Hematopoietic multipotent progenitor cell treated with erythropoietin and hydrocortisone succinate and interleukin-3 and kit ligand, for 15 days (in vitro differentiated cells): ENCODE data around the gene SIM2.

ENCODE experiments used
- DNase-seq: peaks from one replicate; pipeline ENCODE4 v3.0.0-alpha.2; 2015; ENCODE audit warnings: low spot score

The SIM2 gene

GRCh38 chr21:36688324-36688723, 10.6 kb upstream of the SIM2 start:
- DNase-seq: no peak

- DNase-seq: no peak
These were observed 9.6 kb upstream of the SIM2 start for GRCh38 chr21:36689324-36689723.

- DNase-seq: no peak
These were observed 8.0 kb upstream of the SIM2 start for GRCh38 chr21:36690628-36691554.

GRCh38 chr21:36691555-36692041, 7.3 kb upstream of the SIM2 start:
- no peak for DNase-seq

GRCh38 chr21:36692114-36692834, 6.6 kb upstream of the SIM2 start:
- no peak for DNase-seq

GRCh38 chr21:36692835-36693488, 6.0 kb upstream of the SIM2 start:
- DNase-seq: no peak

- no peak for DNase-seq
These were observed 5.4 kb upstream of the SIM2 start for GRCh38 chr21:36693489-36694030.

- no peak for DNase-seq
These were observed 4.8 kb upstream of the SIM2 start for GRCh38 chr21:36694031-36694515.

GRCh38 chr21:36694593-36695282, 4.2 kb upstream of the SIM2 start:
- DNase-seq: no peak

GRCh38 chr21:36695283-36695634, 3.7 kb upstream of the SIM2 start:
- no peak for DNase-seq

GRCh38 chr21:36695671-36696389, 3.1 kb upstream of the SIM2 start:
- no peak for DNase-seq

- no peak for DNase-seq
These were observed 2.4 kb upstream of the SIM2 start for GRCh38 chr21:36696390-36697059.

- no peak for DNase-seq
These were observed 1.7 kb upstream of the SIM2 start for GRCh38 chr21:36697060-36697850.

GRCh38 chr21:36697851-36698384, 997 bp upstream of the SIM2 start:
- no peak for DNase-seq

GRCh38 chr21:36698385-36698980, 432 bp upstream of the SIM2 start:
- no peak for DNase-seq

- DNase-seq: no peak
These were observed 805 bp downstream of the SIM2 start for GRCh38 chr21:36699546-36700294.

GRCh38 chr21:36700295-36700970, 1.5 kb downstream of the SIM2 start:
- DNase-seq: no peak
